Spleen (tissue), 7 donors: ENCODE measurements around the gene PNMA6F.

Experiments
- POLR2A ChIP-seq, 3 donors: fragments of 450-650 bp; IDR thresholded peaks; one replicate each; pipeline ENCODE4 v1.5.1; 2017; ENCODE audit warnings: antibody characterized with exemption in 3 of 3, mild to moderate bottlenecking in 1 of 3
- POLR2AphosphoS5 ChIP-seq, 3 donors: sonication (generic); formaldehyde crosslinking; IDR thresholded peaks; one replicate each; pipeline ENCODE4 v1.5.1; 2017; ENCODE audit warnings: antibody characterized with exemption in 3 of 3
- TF ChIP-seq, protein P1 (sequence below), 11 experiments: fragments of 200-600 bp in 7 of 11; fragments of 450-650 bp in 4 of 11; sonication (generic) in 4 of 11; IDR thresholded peaks in 8 of 11; conservative IDR thresholded peaks in 3 of 11; 1 replicate in 7 of 11; 2 replicates in 4 of 11; pipeline versions ENCODE4 v1.4.0 to v1.8.0; 2016 to 2021; ENCODE audit warnings: antibody characterized with exemption in 11 of 11, inconsistent platforms in 4 of 11, mild to moderate bottlenecking in 1 of 11
- donor health status: DM: no; HTN: no; CAD: no; lungs with moderate emphysema.
- donor health status: DM: no; HTN: no; CAD: no.
- donor health status: DM: no; HTN: no; CAD: no.

DNA sequence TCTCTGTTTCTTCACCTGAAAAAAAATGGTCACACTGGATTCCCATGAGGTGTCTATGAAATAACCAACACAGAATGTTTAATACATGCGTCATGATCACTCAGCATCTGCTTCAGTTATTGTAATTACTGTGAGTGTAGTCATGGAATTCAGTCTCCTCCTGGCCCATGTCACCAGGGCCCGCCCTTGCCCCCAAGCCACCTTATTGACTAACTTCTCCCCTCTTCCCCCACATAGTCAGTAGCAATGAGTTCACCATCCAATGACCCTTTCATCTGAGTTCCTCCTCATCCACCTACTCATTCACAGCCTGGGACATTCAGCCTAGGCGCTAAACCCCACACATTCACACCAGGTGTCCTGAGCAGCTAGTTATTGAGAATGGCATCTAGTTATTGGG is 15.6 kb downstream of the PNMA6F start:
- TF ChIP-seq, protein P1, sequence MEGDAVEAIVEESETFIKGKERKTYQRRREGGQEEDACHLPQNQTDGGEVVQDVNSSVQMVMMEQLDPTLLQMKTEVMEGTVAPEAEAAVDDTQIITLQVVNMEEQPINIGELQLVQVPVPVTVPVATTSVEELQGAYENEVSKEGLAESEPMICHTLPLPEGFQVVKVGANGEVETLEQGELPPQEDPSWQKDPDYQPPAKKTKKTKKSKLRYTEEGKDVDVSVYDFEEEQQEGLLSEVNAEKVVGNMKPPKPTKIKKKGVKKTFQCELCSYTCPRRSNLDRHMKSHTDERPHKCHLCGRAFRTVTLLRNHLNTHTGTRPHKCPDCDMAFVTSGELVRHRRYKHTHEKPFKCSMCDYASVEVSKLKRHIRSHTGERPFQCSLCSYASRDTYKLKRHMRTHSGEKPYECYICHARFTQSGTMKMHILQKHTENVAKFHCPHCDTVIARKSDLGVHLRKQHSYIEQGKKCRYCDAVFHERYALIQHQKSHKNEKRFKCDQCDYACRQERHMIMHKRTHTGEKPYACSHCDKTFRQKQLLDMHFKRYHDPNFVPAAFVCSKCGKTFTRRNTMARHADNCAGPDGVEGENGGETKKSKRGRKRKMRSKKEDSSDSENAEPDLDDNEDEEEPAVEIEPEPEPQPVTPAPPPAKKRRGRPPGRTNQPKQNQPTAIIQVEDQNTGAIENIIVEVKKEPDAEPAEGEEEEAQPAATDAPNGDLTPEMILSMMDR (IDR thresholded peaks at IDR 0.05 in 8 of 11, conservative IDR thresholded peaks at IDR 0.05 in 3 of 11) = no peak
- no peak for TF ChIP-seq POLR2A (IDR thresholded peaks at IDR 0.05)
- TF ChIP-seq POLR2AphosphoS5 (IDR thresholded peaks at IDR 0.05) = no peak
